ENCODE results near the gene DIP2C.
"Not testable (repeated sequence)": the region's sequence is repeated elsewhere in the genome, so short reads cannot be mapped to it uniquely, and the experiment has no call there.

Gene DIP2C

DNA sequence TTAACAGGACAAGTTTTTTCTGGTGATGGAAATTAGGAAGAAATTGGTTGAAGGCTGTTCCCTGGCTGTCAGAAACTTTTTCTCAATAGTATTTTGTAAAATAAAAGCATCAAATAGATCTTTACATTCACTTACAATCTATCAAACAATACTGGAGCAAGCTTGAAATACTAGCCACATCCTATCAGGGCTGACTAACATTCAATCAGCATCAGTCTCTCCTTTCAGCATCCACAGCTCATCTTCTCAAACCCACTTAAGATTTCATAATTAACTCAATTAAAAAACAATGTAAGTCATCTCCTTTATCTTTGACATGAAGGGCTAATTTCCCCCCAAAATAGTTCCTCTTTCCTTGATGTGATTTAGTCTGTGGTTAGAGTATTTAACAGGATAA lies 80.2 kb downstream of the DIP2C start:
- DNase-seq: no peak

DNA sequence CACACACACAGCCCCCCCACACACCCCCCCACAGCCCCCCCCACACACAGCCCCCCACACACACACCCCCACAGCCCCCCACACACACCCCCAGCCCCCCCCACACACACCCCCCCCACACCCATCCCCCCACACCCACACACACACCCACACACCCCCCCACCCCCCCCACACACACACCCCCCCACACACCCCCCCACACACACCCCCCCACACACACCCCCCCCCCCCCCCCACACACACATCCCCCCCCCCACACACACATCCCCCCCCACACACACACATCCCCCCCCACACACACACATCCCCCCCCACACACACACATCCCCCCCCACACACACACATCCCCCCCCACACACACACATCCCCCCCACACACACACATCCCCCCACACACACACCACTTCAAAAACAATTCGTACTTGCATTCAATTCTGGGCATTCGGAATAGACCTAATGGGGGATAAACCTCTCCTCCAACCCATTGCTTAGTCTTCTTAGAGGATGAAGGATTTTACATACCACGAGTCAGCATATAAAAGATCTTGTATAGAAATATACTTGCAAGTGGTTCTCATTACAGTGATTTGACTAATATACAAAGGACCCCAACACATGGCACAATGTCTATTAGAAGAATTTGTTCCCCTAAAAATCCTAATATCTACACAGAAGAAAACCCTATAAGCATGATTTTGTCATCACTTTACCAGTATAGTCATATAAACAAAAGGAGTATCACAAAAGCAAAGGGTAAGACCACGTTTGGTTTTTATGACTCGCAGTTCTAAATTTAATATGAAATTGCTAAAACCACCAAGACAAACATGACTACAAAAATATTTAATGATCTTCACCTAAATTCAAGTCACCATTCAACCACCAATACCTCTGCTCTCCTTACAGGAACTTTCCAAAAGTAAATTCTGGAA lies 80.9 kb downstream of the DIP2C start:
- DNase-seq: no peak

- DNase-seq: no peak
Measured at GRCh38 chr10:607545-608185, 81.8 kb downstream of the DIP2C start.

- DNase-seq: no peak
Measured at GRCh38 chr10:606762-607544, 82.5 kb downstream of the DIP2C start.

DNA sequence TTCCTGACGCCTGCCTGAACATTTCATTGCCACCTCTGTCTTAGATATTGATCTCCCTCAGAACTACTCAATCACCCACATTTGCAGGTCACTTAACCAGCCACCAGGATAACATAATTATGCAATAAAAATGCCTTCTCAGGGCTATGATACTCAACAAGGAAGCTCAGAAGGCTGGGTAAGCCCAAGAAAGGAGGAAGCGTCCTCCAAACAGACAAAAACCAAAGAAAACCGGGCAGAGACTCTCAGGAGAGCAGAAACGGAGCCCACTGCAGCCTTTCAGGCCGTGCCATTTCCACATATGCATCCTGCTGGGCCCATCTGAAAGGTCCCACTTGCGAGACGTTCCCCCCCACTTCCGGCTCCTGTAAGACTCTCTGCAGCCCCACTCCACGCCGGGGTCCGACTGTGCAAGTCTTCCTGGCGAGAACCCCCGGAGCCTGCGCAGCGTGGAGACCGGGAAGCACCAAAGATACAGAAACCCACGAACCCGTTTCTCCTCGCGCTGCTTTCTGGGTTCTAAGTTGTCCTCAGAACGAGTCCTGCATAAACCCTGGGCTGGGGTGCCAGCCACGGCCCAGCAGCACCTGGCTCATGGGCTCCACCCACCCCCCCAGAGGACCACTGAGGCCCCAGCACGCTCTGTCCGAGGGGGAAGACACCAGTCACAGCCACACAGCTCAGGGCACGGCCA lies 83.7 kb downstream of the DIP2C start:
- DNase-seq: no peak

DNA sequence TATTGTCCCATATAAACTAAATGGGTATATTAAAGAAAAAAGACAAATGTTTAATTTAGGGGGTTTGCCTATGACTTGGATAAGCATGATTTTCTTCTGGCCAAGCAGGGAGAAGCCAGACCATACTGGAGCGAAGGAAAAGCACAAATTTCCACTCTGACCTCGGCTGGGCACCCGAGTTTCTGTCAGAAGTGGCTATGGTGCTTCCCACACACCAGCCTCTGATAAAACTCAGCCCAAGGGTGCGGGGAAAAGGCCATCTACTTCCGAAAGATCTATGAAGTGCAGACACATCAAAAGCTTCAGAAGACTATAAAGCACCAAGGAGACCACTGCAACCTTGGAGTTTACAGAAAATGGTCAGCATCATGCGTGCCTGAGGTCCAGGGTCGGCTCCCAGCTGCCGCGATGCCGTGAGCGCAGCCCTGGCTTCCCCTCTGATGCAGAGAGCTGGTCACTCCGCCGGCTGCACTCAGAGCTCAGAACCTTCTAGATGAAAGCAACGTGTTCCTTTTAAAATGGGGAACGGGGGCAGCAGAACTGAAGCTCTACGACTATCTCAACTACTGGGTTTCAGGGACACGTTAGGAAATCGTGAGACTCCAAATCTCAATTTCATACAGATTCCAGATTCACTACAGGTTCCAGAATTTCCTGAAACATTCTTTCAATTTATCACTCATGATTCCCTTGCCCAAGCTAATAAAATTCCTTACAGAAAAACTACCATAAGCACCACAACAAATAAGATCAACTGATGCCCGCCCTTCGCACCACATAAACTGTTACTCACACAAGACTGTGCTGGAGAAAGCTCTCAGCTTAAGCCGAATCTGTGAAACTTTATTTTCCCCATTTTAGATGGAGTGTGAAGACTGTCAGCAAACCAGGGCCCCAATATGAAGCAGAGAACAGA lies 84.5 kb downstream of the DIP2C start:
- no peak for DNase-seq

GRCh38 chr10:603745-604144 lies 85.7 kb downstream of the DIP2C start:
- no peak for DNase-seq

DNA sequence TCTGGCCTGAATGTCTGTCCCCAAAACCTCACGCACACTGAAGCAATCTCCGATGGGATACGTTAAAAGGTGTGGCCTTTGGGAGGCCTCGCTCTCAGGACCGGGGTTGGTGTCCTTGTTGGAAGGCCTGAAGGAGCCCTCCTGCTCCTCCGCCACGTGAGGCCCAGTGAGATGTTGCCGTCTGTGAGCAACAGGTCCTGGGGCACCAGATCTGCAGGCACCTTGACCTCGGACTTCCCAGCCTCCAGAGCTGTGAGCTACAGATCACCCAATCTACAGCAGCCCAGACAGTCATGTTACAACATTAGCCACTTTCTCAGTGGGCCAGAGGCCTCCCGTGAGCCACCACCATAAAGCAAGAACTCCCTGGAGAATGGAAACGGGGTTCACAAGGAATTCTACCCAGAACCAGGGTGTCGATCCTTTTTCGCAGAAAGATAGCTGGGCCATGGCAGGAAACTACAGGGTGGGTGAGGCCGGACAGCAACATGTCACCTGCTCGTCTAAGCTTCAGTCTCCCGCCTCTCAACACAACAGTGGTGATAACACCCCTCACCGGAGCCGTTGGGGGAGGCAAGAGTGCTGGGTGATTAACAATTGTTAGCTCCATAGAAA lies 87.0 kb downstream of the DIP2C start:
- no peak for DNase-seq

- no peak for DNase-seq
Measured at GRCh38 chr10:601660-601963, 87.9 kb downstream of the DIP2C start.

- no peak for DNase-seq
Measured at GRCh38 chr10:600876-601659, 88.4 kb downstream of the DIP2C start.

DNA sequence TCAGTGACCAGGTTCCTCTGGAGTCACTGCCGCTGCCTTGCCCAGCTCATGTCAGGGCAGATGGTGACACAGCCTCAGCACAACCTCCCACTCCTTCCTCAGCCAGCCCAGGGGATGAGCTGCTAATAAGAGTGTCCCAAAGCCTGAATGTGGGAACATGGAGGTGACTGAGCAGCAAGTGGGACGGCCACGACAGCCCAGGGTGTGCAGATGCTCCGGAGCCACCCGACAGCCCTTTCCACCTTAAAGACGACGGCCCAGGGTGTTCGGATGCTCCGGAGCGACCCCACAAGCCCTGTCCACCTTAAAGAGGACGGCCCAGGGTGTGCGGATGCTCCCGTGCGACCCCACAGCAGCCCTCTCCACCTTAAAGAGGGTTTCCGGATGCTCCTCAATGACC lies 89.2 kb downstream of the DIP2C start:
- DNase-seq: no peak

DNA sequence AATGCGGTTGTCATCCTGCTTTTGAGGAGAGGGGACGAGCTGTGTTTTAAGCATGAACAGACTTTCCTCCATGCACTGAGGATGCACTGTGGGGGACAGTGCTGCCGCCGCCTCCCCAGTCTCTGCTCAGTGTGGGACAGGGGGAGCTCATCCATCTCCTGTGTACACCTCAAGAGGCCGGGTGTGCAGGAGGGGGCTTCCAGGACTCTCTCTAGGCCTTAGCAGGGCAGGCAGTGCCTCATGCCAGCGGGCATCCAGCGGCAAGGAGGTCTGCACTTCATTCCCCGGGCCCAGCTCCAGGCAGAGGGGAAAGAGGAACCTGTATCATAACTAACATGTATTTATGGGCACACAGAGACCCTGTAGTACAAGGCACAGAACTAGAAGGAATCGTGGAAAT lies 89.7 kb downstream of the DIP2C start:
- no peak for DNase-seq

DNA sequence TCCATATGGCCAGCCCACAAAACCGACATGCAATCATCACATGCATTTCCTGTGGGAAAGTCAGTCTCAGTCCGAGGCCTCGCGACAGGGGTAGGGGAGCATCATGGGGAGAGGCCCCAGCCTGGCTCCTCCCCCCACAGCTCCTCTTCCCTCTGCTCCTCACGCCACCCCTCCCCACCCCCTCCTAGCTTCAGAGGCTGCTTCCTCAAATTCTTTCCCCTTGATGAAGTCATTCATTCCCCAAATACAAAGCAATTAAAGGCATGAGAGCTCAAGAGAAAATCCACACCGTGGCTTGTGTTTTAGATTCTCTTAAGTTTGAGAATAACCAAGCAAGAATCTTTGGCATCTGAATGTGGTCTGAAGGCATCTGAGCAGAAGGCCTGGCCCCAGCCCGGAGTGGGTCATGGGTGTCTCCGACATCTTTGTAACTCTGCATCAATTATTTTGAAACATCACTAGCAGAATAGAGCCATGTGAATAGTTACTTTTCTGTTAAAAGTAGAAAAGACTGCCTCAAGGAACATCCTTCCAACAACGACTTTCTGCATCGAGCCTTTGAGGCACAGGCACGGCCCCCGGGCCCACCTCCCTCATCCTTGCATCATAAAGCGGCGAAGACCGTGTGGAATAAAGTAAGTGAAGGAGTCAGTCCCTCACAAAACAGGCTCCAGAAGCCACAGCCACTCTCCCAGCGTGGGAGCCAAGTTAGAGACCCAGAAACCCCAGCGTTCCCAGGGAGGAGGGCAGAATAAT lies 90.9 kb downstream of the DIP2C start:
- no peak for DNase-seq

- DNase-seq: no peak
Measured at GRCh38 chr10:597976-598375, 91.5 kb downstream of the DIP2C start.

DNA sequence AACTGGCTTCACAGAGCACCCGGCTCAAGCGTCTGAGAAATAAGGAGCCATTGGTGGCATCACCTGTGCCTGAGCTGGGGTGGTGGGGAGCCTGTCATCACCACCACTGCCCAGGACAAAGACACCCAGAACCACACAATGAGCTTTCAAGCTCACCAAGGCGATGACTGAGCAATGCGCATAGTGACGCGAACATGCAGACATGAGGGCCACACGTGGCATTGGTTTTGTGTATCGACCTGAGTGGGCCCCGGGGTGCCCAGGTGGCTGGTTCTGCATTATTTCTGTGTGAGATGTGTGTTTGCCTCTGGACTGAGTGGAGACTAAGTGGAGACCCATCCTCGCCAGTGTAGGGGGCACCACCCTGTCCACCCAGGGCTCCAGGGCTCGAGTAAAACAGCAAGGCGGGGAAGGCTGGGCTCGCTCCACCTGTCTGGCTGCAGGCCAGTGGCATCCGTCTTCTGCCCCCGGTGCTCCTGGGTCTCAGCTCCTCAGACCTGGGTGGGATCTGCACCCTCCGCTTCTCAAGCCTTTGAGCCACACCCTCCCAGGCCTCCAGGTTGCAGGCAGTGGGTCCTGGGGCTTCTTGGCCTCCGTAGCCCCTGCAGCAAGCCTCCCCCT lies 92.6 kb downstream of the DIP2C start:
- no peak for DNase-seq

DNA sequence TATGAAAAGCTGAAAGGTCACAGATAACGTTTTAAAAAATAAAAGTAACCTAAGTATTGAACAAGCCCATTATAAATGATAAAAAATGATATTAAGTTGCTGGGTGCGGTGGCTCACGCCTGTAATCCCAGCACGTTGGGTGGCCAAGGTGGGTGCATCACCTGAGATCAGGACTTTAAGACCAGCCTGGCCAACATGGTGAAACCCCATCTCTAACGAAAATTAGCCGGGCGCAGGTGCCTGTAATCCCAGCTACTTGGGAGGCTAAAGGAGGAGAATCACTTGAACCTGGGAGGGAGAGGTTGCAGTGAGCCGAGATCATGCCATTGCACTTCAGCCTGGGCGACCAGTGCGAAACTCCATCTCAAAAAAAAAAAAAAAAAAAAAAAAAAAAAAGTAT lies 93.3 kb downstream of the DIP2C start:
- DNase-seq: not testable (repeated sequence)

DNA sequence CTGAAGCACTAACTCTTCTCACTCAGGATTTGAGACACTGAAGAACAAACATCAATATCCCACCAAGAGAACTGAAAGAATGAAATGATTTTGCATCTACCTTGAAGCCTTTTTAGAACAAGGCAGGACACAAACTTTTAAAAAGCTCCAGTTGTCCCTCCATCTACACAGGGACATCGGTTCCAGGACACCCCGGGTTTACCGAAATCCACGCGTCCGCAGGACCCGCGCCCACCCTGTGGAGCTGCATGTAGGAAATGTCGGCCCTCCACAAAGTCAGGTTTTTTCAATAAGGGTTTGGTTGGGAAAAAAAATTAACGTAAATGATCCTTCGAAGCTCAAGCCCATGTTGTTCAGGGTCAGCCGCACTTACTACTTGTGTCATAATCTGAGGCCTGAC lies 94.0 kb downstream of the DIP2C start:
- no peak for DNase-seq

GRCh38 chr10:594584-595270 lies 94.7 kb downstream of the DIP2C start:
- DNase-seq: no peak

- DNase-seq: no peak
Measured at GRCh38 chr10:593901-594457, 95.5 kb downstream of the DIP2C start.

Measured in hematopoietic multipotent progenitor cell treated with erythropoietin and hydrocortisone succinate and interleukin-3 and kit ligand, for 6 days (in vitro differentiated cells).